Osteocyte (in vitro differentiated cells): ENCODE results near the gene ARHGAP19. TPM values are rescaled to one million over a fixed set of nuclear protein-coding genes. Genes with fewer than 3 reads are reported as not detected.
A peak's percentile ranks its signal among the peaks of the same experiment; 100 is the strongest.

Source experiments
- DNase-seq: peaks from one replicate; pipeline ENCODE4 v3.0.0; 2021; ENCODE audit warnings: mixed read lengths; ENCODE audit not compliant: unreplicated experiment; ENCODE audit errors: extremely low spot score
- H3K27ac Mint-ChIP-seq: one replicate; pipeline ENCODE4 v1.8.0; 2021; ENCODE audit warnings: mild to moderate bottlenecking, mixed read lengths; ENCODE audit not compliant: unreplicated experiment
- H3K27me3 Mint-ChIP-seq: one replicate; pipeline ENCODE4 v1.8.0; 2021; ENCODE audit warnings: mixed read lengths; ENCODE audit not compliant: unreplicated experiment
- H3K36me3 Mint-ChIP-seq: one replicate; pipeline ENCODE4 v1.8.0; 2021; ENCODE audit warnings: mixed read lengths; ENCODE audit not compliant: unreplicated experiment
- H3K4me1 Mint-ChIP-seq: one replicate; pipeline ENCODE4 v1.8.0; 2021; ENCODE audit warnings: mixed read lengths; ENCODE audit not compliant: unreplicated experiment
- H3K4me3 Mint-ChIP-seq: one replicate; pipeline ENCODE4 v1.8.0; 2021; ENCODE audit warnings: mild to moderate bottlenecking, moderate library complexity, mixed read lengths; ENCODE audit not compliant: unreplicated experiment
- H3K9me3 Mint-ChIP-seq: one replicate; pipeline ENCODE4 v1.8.0; 2021; ENCODE audit warnings: mixed read lengths; ENCODE audit not compliant: unreplicated experiment
- CTCF ChIP-seq: fragments of 200-600 bp; sonication (generic); IDR thresholded peaks from 2 replicates; pipeline ENCODE4 v1.5.0; 2021; ENCODE audit warnings: antibody characterized with exemption, mild to moderate bottlenecking, moderate library complexity
- total RNA-seq: library from RNA; stranded (reverse); gene quantifications from 2 replicates; pipeline ENCODE4 v1.2.1, GENCODE V29; 2021

Gene ARHGAP19
- total RNA-seq, 1 donor from 2014 or later, result 5.5 TPM

GRCh38 chr10:97250952-97251351, 41.5 kb downstream of the ARHGAP19 start:
- Mint-ChIP-seq H3K4me1 (no peaks in the 10 kb centered on the region), H3K36me3 (no peaks in the 10 kb centered on the region), H3K27ac (no peak overlapping the region), H3K4me3 (no peak overlapping the region), H3K9me3 (no peaks in the 10 kb centered on the region), H3K27me3 (no peaks in the 10 kb centered on the region)
- no peak for TF ChIP-seq CTCF
- no peak for DNase-seq

- H3K27me3 Mint-ChIP-seq, result no peaks in the 10 kb centered on the region
- no peaks in the 10 kb centered on the region for H3K9me3 Mint-ChIP-seq
- TF ChIP-seq CTCF, result no peak
- peaks cover 5% of the 10 kb centered on the region for H3K4me1 Mint-ChIP-seq
- no peak overlapping the region for H3K4me3 Mint-ChIP-seq
- peaks cover 4% of the 10 kb centered on the region for H3K36me3 Mint-ChIP-seq
- H3K27ac Mint-ChIP-seq, result no peak overlapping the region
- no peak for DNase-seq
Observed at GRCh38 chr10:97243836-97244235, 48.6 kb downstream of the ARHGAP19 start.

- H3K27me3 Mint-ChIP-seq, result no peaks in the 10 kb centered on the region
- no peak overlapping the region for H3K27ac Mint-ChIP-seq
- no peak overlapping the region for H3K4me3 Mint-ChIP-seq
Observed at GRCh38 chr10:97238855-97239254, 53.6 kb downstream of the ARHGAP19 start.

GRCh38 chr10:97235353-97235752, 57.1 kb downstream of the ARHGAP19 start:
- no peak for DNase-seq
- TF ChIP-seq CTCF, result no peak
- Mint-ChIP-seq H3K4me1 (no peaks in the 10 kb centered on the region), H3K9me3 (no peaks in the 10 kb centered on the region), H3K27me3 (no peaks in the 10 kb centered on the region), H3K36me3 (peaks cover 3% of the 10 kb centered on the region), H3K27ac (no peak overlapping the region), H3K4me3 (no peak overlapping the region)

More at GRCh38 chr10:97238855-97239254, 53.6 kb downstream of the ARHGAP19 start:
- no peak for DNase-seq
- H3K9me3 Mint-ChIP-seq, result no peaks in the 10 kb centered on the region
- no peaks in the 10 kb centered on the region for H3K4me1 Mint-ChIP-seq
- no peak for TF ChIP-seq CTCF
- H3K36me3 Mint-ChIP-seq, result peaks cover 4% of the 10 kb centered on the region

- peaks cover 3% of the 10 kb centered on the region for H3K36me3 Mint-ChIP-seq
- H3K9me3 Mint-ChIP-seq, result no peaks in the 10 kb centered on the region
- no peak overlapping the region for H3K4me3 Mint-ChIP-seq
- no peaks in the 10 kb centered on the region for H3K4me1 Mint-ChIP-seq
- DNase-seq, result no peak
- H3K27ac Mint-ChIP-seq, result no peak overlapping the region
- peak; percentile 71 for TF ChIP-seq CTCF
- no peaks in the 10 kb centered on the region for H3K27me3 Mint-ChIP-seq
Observed at GRCh38 chr10:97234400-97234799, 58.0 kb downstream of the ARHGAP19 start.
